Right atrium auricular region (tissue), 2 donors: Measurements from ENCODE around the gene NRXN3. TPM values are rescaled to one million over a fixed set of nuclear protein-coding genes. Genes with fewer than 3 reads are reported as not detected.

ENCODE experiments used
- DNase-seq: peaks from one replicate; pipeline ENCODE4 v3.0.0-alpha.2; 2019; ENCODE audit warnings: low spot score
- H3K27ac ChIP-seq, 2 donors: fragments of 200-600 bp; sonication (generic); 1 replicate in 1 of 2; 2 replicates in 1 of 2; pipeline ENCODE4 v1.5.1; 2016 to 2019
- H3K27me3 ChIP-seq, 2 donors: fragments of 200-600 bp; sonication (generic); one replicate each; pipeline versions ENCODE4 v1.5.1 to v1.6.0; 2017 to 2019
- H3K36me3 ChIP-seq: fragments of 200-600 bp; sonication (generic); one replicate; pipeline ENCODE4 v1.5.1; 2016
- H3K4me1 ChIP-seq, 2 donors: fragments of 200-600 bp; sonication (generic); one replicate each; pipeline versions ENCODE4 v1.5.1 to v1.6.0; 2017 to 2019
- H3K4me3 ChIP-seq, 2 donors: fragments of 200-600 bp; sonication (generic); 1 replicate in 1 of 2; 2 replicates in 1 of 2; pipeline ENCODE4 v1.5.1; 2017 to 2019; ENCODE audit warnings: mild to moderate bottlenecking in 1 of 2, moderate library complexity in 1 of 2
- H3K9me3 ChIP-seq, 2 donors: fragments of 200-600 bp; sonication (generic); one replicate each; pipeline ENCODE4 v1.5.1; 2019
- total RNA-seq, 2 donors: library from RNA; depleted of rRNA; stranded (reverse); fragments of >200 nt; gene quantifications; one replicate each; pipeline ENCODE4 v1.1.0, GENCODE V29; 2016
- TF ChIP-seq, protein P1 (sequence below), 2 donors: fragments of 200-600 bp; sonication (generic); IDR thresholded peaks; one replicate each; pipeline ENCODE4 v1.5.1; 2019; ENCODE audit warnings: antibody characterized with exemption in 2 of 2

The NRXN3 gene
- total RNA-seq, 2 donors from 2014 or later = 2.0 to 2.3 TPM

DNA sequence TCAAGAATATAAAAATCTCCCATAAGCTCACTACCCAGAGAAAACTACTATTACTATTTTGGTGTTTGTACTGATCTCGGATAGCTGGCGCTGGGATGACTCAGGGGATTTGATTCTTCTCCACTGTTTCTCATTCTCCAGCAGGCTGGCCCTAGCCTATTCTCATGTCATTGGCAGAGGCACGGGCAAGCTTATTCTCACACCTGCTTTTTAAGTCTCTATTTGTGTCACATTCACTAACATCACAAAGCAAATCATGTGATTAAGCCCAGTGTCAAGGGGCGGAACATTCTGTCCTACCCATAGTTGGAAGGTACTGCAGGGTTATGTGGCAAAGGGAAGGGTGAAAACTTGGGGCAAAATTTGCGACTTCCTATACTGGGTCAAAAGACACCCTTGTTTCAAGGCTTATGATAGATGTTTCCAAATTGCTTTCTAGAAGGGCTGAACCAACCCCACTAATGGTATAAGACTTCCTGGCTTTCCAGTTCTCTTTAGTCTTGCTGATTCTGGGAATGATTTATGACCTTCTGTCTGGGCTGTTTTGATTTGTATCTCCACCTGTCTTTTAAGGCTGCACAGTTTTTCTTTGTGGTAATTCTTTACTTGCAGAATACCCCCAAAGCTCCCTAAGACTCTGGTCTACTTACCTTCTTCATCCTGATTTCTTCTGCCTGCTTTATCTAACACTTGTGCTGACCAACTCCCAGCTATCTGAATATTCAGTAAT lies 406.4 kb downstream of the NRXN3 start:
- Histone ChIP-seq H3K9me3 (no peaks in the 10 kb centered on the region), H3K4me3 (no peak overlapping the region), H3K27me3 (no peaks in the 10 kb centered on the region), H3K4me1 (no peaks in the 10 kb centered on the region), H3K36me3 (no peaks in the 10 kb centered on the region), H3K27ac (no peak overlapping the region)
- no peak for DNase-seq
- TF ChIP-seq, protein P1, sequence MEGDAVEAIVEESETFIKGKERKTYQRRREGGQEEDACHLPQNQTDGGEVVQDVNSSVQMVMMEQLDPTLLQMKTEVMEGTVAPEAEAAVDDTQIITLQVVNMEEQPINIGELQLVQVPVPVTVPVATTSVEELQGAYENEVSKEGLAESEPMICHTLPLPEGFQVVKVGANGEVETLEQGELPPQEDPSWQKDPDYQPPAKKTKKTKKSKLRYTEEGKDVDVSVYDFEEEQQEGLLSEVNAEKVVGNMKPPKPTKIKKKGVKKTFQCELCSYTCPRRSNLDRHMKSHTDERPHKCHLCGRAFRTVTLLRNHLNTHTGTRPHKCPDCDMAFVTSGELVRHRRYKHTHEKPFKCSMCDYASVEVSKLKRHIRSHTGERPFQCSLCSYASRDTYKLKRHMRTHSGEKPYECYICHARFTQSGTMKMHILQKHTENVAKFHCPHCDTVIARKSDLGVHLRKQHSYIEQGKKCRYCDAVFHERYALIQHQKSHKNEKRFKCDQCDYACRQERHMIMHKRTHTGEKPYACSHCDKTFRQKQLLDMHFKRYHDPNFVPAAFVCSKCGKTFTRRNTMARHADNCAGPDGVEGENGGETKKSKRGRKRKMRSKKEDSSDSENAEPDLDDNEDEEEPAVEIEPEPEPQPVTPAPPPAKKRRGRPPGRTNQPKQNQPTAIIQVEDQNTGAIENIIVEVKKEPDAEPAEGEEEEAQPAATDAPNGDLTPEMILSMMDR (IDR thresholded peaks at IDR 0.05) = no peak

DNA sequence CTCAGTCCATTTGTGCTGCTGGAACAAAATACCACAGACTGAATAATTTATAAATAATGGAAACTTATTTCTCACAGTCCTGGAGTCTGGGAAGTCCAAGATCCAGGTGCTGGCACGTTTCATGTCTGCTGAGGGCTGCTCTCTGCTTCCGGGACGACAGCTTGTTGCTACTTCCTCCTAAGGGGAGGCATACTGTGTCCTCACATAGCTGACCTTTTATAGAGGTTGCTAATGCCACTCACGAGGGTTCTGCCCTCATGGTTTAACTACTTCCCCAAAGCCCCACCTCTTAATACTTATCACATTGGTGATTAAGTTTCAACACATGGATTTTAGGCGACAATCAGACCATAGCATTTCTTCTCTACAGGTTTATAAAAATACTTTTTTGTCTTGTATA lies 411.1 kb downstream of the NRXN3 start:
- Histone ChIP-seq H3K27me3 (no peaks in the 10 kb centered on the region), H3K9me3 (no peaks in the 10 kb centered on the region), H3K27ac (no peak overlapping the region), H3K36me3 (no peaks in the 10 kb centered on the region), H3K4me3 (no peak overlapping the region), H3K4me1 (no peaks in the 10 kb centered on the region)
- TF ChIP-seq, protein P1 (IDR thresholded peaks at IDR 0.05) = no peak
- no peak for DNase-seq

- Histone ChIP-seq H3K27ac (no peak overlapping the region), H3K36me3 (no peaks in the 10 kb centered on the region), H3K4me1 (no peaks in the 10 kb centered on the region), H3K9me3 (no peaks in the 10 kb centered on the region), H3K4me3 (no peak overlapping the region), H3K27me3 (no peaks in the 10 kb centered on the region)
- DNase-seq = no peak
- TF ChIP-seq, protein P1 (IDR thresholded peaks at IDR 0.05) = no peak
These were observed 416.5 kb downstream of the NRXN3 start for GRCh38 chr14:78586681-78587080.

GRCh38 chr14:78588906-78589305 lies 418.7 kb downstream of the NRXN3 start:
- no peaks in the 10 kb centered on the region for H3K36me3 ChIP-seq
- H3K27ac ChIP-seq = no peak overlapping the region
- no peaks in the 10 kb centered on the region for H3K9me3 ChIP-seq
- no peak for DNase-seq
- no peak overlapping the region for H3K4me3 ChIP-seq
- H3K27me3 ChIP-seq = no peaks in the 10 kb centered on the region
- TF ChIP-seq, protein P1 (IDR thresholded peaks at IDR 0.05) = no peak
- H3K4me1 ChIP-seq = no peaks in the 10 kb centered on the region

DNA sequence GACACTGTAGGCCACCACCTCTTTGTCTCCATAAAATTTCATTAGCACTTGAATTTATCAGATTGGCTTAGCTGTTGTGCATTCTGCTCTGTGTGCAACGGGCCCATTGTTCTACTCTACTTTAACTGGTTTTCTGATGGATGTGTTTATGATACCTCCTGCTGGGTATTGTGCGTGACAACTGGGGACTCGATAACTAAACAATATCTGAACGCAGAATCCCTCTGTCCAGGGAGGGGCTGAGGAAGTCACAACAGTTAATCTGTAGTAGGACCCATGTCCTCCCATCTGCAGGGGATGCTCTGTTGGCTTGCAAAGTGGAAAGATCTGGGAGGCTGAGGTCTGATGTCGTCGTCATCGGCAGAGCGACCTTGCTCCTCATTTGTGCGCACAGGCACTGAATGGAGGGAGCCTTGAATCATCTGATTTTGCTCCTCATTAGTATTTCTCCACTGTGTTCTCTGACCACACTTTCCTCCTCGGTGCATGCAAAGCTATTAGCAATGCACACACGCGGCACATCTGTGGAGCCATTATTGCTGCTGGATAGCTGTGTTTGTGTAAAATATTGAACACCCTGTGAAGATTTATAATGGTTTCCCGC lies 422.5 kb downstream of the NRXN3 start:
- Histone ChIP-seq H3K27ac (no peak overlapping the region), H3K27me3 (no peaks in the 10 kb centered on the region), H3K4me1 (no peaks in the 10 kb centered on the region), H3K4me3 (no peak overlapping the region), H3K36me3 (no peaks in the 10 kb centered on the region), H3K9me3 (no peaks in the 10 kb centered on the region)
- no peak for DNase-seq
- TF ChIP-seq, protein P1 (IDR thresholded peaks at IDR 0.05) = no peak
